HCT116 (cell line): ENCODE measurements around the gene IPO11.

Experiments
- CTCF ChIP-seq, 3 experiments: fragments of 200-600 bp in 1 of 3; sonication (generic) in 1 of 3; IDR thresholded peaks in 2 of 3; conservative IDR thresholded peaks in 1 of 3; 2 replicates each; pipeline ENCODE4 v1.5.1; 2012 to 2017; ENCODE audit warnings: low read depth in 2 of 3, low read length in 2 of 3, antibody characterized with exemption in 1 of 3, borderline replicate concordance in 1 of 3, control low read depth in 1 of 3, mild to moderate bottlenecking in 1 of 3, mixed read lengths in 1 of 3, mixed run types in 1 of 3, moderate library complexity in 1 of 3; ENCODE audit not compliant: insufficient read depth in 1 of 3
- EZH2 ChIP-seq: fragments of 200-600 bp; sonication (generic); IDR thresholded peaks from 2 replicates; pipeline ENCODE4 v1.6.1; 2017; ENCODE audit warnings: antibody characterized with exemption, mixed run types
- EZH2phosphoT487 ChIP-seq: fragments of 200-600 bp; IDR thresholded peaks from 2 replicates; pipeline ENCODE4 v1.6.1; 2018; ENCODE audit warnings: antibody characterized with exemption, borderline replicate concordance
- POLR2A ChIP-seq: IDR thresholded peaks from 2 replicates; pipeline ENCODE4 v1.7.0; 2011; ENCODE audit warnings: borderline replicate concordance; ENCODE audit not compliant: insufficient read depth, insufficient read length; ENCODE audit errors: extremely low read depth
- POLR2AphosphoS5 ChIP-seq: IDR thresholded peaks from 2 replicates; pipeline ENCODE4 v1.6.1; 2011; ENCODE audit warnings: mild to moderate bottlenecking, low read depth, low read length, moderate library complexity
- REST ChIP-seq: IDR thresholded peaks from 2 replicates; pipeline ENCODE4 v1.6.1; 2012; ENCODE audit warnings: low read depth
- SRF ChIP-seq: IDR thresholded peaks from 2 replicates; pipeline ENCODE4 v1.6.1; 2012; ENCODE audit warnings: low read depth
- TCF7L2 ChIP-seq: IDR thresholded peaks from 2 replicates; pipeline ENCODE4 v1.7.0; 2011; ENCODE audit warnings: borderline replicate concordance, inconsistent platforms; ENCODE audit not compliant: insufficient read depth, insufficient read length; ENCODE audit errors: extremely low read depth
- ZNF274 ChIP-seq: fragments of 200-500 bp; sonication (Bioruptor generic); IDR thresholded peaks from 2 replicates; pipeline ENCODE4 v1.6.1; 2014; ENCODE audit warnings: mild to moderate bottlenecking, low read depth, low read length, inconsistent platforms

GRCh38 chr5:62499756-62500155, 87.2 kb downstream of the IPO11 start:
- TF ChIP-seq POLR2A (no peak), SRF (no peak), EZH2 (no peak), CTCF (IDR thresholded peaks at IDR 0.05 in 2 of 3, conservative IDR thresholded peaks at IDR 0.05 in 1 of 3; ENCODE audit: borderline replicate concordance in 1 of 3, insufficient read depth in 1 of 3, low read depth in 2 of 3, low read length in 2 of 3) (no peak), TCF7L2 (no peak), POLR2AphosphoS5 (no peak), EZH2phosphoT487 (no peak), ZNF274 (no peak), REST (no peak)
